Ascending aorta (tissue), 2 donors: ENCODE data around the gene GOLGA6D. TPM values are rescaled to one million over a fixed set of nuclear protein-coding genes. Genes with fewer than 3 reads are reported as not detected.
A peak's percentile ranks its signal among the peaks of the same experiment; 100 is the strongest.
"Not testable (repeated sequence)": the region's sequence is repeated elsewhere in the genome, so short reads cannot be mapped to it uniquely, and the experiment has no call there.

Experiments used
- DNase-seq, 2 donors: peaks; one replicate each; pipeline ENCODE4 v3.0.0-alpha.2; 2019; ENCODE audit warnings: low spot score in 2 of 2
- H3K27ac ChIP-seq, 2 donors: fragments of 200-600 bp; sonication (generic); one replicate each; pipeline ENCODE4 v1.5.1; 2016 to 2017; ENCODE audit warnings: mild to moderate bottlenecking in 1 of 2
- H3K27me3 ChIP-seq: fragments of 200-600 bp; sonication (generic); one replicate; pipeline ENCODE4 v1.5.1; 2017
- H3K36me3 ChIP-seq, 2 donors: fragments of 200-600 bp; sonication (generic); one replicate each; pipeline ENCODE4 v1.5.1; 2016
- H3K4me1 ChIP-seq, 2 donors: fragments of 200-600 bp; sonication (generic); one replicate each; pipeline ENCODE4 v1.5.1; 2016 to 2017; ENCODE audit warnings: mild to moderate bottlenecking in 1 of 2
- H3K4me3 ChIP-seq, 2 donors: fragments of 200-600 bp; sonication (generic); one replicate each; pipeline ENCODE4 v1.5.1; 2016 to 2017; ENCODE audit warnings: mild to moderate bottlenecking in 1 of 2
- H3K9me3 ChIP-seq, 2 donors: fragments of 200-600 bp; sonication (generic); one replicate each; pipeline ENCODE4 v1.5.1; 2016
- intact Hi-C: fragments of 100-400 bp; cut with DNase I; formaldehyde crosslinking; loops from one replicate; pipeline ENCODE4 v1.15.1; 2023
- total RNA-seq: library from RNA; depleted of rRNA; stranded (reverse); fragments of >200 nt; gene quantifications from one replicate; pipeline ENCODE4 v1.1.0, GENCODE V29; 2016
- TF ChIP-seq, protein P1 (sequence below), 3 experiments: fragments of 200-600 bp in 2 of 3; fragments of 450-650 bp in 1 of 3; sonication (generic) in 2 of 3; IDR thresholded peaks; one replicate each; pipeline ENCODE4 v1.5.1; 2016 to 2019; ENCODE audit warnings: antibody characterized with exemption in 3 of 3, mild to moderate bottlenecking in 1 of 3, moderate library complexity in 1 of 3

The GOLGA6D gene
- total RNA-seq, 1 donor from 2014 or later = not detected

DNA sequence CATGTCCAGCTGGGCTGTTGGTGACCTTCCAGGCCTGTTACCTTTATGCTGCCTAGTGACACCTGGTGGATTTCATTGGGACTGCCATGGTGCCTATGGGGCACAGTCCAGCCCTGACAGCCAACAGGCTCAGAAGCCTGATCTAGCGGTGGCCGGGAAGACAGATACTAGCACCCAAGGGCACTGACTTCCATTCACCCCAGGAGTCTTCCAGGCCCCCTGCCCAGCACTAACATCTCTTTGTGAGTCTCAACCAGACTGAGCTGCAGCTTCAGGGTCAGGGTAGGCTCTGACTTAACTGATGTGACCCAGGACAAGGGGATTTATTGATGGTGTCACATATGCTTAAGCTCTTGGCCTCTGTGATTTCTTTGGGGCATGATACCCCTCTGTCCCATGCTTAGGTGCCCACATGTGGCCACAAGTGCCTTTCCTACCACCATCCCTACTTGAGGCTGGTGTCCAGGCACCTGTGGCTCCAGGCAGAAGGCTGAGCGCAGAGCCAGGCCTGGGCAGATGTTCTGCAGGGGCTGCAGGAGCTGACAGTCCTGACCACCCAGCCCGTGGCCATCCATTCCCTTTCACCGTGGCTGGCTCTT lies 8.0 kb upstream of the GOLGA6D start:
- peak; percentile 22 to 86 for DNase-seq
- TF ChIP-seq, protein P1, sequence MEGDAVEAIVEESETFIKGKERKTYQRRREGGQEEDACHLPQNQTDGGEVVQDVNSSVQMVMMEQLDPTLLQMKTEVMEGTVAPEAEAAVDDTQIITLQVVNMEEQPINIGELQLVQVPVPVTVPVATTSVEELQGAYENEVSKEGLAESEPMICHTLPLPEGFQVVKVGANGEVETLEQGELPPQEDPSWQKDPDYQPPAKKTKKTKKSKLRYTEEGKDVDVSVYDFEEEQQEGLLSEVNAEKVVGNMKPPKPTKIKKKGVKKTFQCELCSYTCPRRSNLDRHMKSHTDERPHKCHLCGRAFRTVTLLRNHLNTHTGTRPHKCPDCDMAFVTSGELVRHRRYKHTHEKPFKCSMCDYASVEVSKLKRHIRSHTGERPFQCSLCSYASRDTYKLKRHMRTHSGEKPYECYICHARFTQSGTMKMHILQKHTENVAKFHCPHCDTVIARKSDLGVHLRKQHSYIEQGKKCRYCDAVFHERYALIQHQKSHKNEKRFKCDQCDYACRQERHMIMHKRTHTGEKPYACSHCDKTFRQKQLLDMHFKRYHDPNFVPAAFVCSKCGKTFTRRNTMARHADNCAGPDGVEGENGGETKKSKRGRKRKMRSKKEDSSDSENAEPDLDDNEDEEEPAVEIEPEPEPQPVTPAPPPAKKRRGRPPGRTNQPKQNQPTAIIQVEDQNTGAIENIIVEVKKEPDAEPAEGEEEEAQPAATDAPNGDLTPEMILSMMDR (IDR thresholded peaks at IDR 0.05) = peak; percentile 26 to 75 (median 65)
- H3K27ac ChIP-seq, H3K9me3 ChIP-seq, H3K4me3 ChIP-seq, H3K4me1 ChIP-seq, H3K36me3 ChIP-seq, H3K27me3 ChIP-seq: not testable (repeated sequence)
- intact Hi-C loops = loop anchor here (10.0 kb wide), 1 partner anchor 1150 kb away; no protein-coding TSS in a partner anchor

DNA sequence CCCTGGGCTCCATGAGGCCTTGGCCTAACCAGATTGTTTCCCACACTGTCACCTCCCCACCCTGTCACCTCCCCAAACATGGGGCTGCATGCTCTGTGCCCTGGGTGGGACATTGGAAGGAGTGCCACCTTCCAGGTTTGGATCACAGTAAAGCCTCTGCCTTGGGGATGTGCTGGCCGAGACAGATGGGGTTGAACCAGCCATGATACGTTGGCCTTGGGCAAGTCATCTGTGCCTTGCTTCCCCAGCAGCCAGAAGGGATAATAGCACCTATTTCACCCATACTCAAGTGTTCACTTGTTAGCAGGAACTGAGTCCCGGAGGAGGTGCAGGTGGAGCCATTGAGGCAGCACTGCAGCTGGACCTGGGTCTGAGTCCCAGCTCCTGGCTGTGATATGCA lies 7.0 kb upstream of the GOLGA6D start:
- not testable (repeated sequence) for H3K36me3 ChIP-seq, H3K27ac ChIP-seq, H3K9me3 ChIP-seq, H3K4me1 ChIP-seq, H3K27me3 ChIP-seq, H3K4me3 ChIP-seq
- DNase-seq = peak in 1 of 2 donors; percentile 62
- intact Hi-C loops = loop anchor here (10.0 kb wide), 1 partner anchor 1151 kb away; no protein-coding TSS in a partner anchor

DNA sequence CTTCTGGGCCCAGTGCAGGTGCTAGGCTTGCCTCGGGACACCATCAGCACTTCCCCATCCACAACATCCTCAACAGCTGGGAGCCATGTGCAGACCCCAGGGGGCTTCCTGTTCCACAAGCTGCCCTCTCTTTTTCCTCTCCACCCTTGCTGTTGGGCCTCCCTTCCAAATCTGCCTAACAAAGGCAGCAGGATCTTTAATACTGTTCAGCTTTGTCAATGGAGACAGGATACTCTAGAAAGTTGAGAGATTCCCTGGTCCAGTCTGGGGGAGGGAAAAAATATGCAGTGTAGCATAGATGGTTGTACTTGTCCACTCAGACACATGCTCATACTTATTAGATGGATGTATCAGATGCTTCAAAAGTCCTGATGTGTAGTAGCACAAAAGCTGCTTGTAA lies 4.1 kb upstream of the GOLGA6D start:
- H3K4me3 ChIP-seq, DNase-seq, H3K9me3 ChIP-seq, H3K27me3 ChIP-seq, H3K36me3 ChIP-seq, H3K27ac ChIP-seq, H3K4me1 ChIP-seq: not testable (repeated sequence)
- intact Hi-C loops = loop anchor here (10.0 kb wide), 1 partner anchor 1154 kb away; no protein-coding TSS in a partner anchor

DNA sequence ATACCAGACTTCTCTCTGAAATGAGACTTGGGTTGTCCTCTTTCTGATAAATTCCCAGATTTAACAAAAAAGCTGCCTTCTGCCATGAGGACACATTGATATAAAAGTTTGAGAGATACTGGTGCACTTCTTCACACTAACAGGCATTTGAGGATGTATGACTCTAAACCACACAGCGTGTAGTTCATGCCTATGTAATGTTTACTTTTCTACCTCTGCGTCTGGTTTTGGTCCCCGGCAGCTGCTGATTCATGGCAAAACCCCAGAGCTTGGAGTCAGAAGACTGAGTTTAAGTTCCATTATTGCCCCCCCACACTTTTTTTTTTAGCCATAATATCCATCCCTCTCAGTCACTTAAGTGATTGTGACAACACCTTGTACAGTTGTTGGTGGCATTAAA lies 1.5 kb downstream of the GOLGA6D start:
- H3K27me3 ChIP-seq, H3K9me3 ChIP-seq, H3K4me1 ChIP-seq, intact Hi-C loops, DNase-seq, H3K27ac ChIP-seq, H3K36me3 ChIP-seq, H3K4me3 ChIP-seq: not testable (repeated sequence)

DNA sequence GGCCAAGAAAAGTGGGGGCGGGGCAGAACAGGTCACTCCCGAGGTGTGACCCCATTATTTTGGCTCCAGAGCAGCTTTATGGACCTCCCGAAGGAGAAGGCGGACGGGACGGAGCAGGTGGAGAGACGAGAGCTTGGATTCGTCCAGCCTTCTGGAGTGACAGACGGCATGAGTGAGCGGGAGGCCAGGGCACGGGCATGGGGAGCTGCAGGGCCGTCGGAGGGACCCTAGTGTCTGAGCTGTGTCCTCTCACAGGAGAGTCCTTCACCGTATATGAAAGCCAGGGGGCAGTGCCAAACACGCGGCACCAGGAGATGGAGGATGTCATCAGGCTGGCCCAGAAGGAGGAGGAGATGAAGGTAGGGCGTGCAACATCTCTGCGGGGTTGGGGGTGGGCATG lies 11.0 kb downstream of the GOLGA6D start:
- H3K36me3 ChIP-seq, intact Hi-C loops, H3K27ac ChIP-seq, H3K27me3 ChIP-seq, DNase-seq, H3K4me1 ChIP-seq, H3K9me3 ChIP-seq, H3K4me3 ChIP-seq: not testable (repeated sequence)

DNA sequence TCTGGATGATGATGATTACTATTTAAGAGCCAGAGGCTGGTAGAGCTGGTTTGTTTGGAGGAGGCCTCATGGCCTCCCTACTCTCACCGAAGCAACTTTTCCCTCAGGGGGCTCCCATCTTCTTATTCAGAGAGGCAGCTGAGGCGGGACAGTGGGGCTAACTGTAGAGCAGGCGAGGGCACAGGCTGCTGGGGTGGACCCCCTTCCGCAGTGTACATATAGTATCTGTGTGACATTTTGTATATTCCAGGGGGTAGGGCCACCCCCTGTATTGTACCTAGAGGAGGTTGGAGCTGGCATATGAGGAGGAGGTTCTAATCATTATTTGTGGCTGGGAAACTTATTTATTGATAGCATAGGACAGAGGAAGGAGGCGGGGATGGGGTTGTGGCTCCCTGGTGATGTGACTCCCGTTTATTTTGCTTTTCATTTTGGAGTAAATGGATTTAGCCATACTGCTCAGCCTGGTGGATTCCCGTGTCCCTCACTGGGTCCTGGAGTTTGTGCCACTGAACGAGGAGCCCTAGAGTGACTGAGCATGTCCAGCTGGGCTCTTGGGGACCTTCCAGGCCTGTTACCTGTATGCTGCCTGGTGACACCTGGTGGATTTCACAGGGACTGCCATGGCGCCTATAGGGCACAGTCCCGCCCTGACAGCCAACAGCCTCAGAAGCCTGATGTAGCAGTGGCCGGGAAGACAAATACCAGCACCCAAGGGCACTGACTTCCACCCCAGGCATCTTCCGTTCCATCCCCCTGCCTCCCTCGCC lies 16.1 kb downstream of the GOLGA6D start:
- H3K36me3 ChIP-seq, DNase-seq, intact Hi-C loops, H3K9me3 ChIP-seq, H3K27ac ChIP-seq, H3K4me1 ChIP-seq, H3K27me3 ChIP-seq, H3K4me3 ChIP-seq: not testable (repeated sequence)

DNA sequence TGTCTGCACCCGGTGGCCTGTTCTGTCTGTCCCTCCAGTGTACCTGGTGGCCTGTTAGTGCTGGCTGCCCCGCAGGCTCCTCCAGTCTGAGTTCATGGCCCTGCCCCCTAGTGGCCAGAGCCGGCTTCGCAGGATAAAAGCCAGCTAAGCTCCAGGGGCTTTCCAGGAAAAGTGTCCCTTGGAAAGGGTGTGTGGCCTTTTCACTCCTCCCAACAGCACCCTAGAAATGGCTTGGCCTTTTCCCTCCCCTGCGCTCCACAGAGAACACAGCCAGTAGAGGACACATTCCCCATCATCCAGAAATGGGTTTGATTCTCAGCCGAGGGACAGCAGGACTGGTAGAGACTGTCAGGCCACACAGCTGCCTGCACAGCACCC lies 16.7 kb downstream of the GOLGA6D start:
- H3K4me1 ChIP-seq, H3K36me3 ChIP-seq, H3K27me3 ChIP-seq, intact Hi-C loops, H3K9me3 ChIP-seq, H3K27ac ChIP-seq, H3K4me3 ChIP-seq: not testable (repeated sequence)
- peak in 1 of 2 donors; percentile 72 for DNase-seq
- TF ChIP-seq, protein P1 (IDR thresholded peaks at IDR 0.05) = peak; percentile 25 to 61 (median 59)

DNA sequence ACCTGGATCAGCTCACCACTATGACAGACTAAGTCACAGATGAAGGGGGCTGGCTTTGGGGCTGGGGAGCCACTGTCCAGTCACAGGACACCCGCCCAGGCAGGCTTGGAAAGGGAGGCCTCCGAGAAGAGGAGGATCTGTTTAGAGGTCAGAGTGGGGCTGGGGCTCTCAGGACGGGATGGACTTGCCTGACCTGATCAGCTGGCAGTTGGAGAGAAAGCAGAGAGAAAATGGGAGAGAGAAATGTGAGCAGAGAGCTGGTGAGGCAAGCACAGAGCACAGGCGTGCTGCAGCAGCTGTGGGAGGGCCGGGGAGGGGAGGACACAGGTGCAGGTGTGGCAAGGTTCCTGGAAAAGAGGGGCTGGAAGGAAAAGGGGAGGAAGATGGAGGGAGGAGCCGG lies 17.4 kb downstream of the GOLGA6D start:
- H3K4me3 ChIP-seq, H3K27ac ChIP-seq, H3K9me3 ChIP-seq, H3K4me1 ChIP-seq, H3K36me3 ChIP-seq, H3K27me3 ChIP-seq, DNase-seq: not testable (repeated sequence)
- intact Hi-C loops = loop anchor here (10.0 kb wide), 1 partner anchor 75 kb away; no protein-coding TSS in a partner anchor
